ENCODE data around the gene CALML3. TPM values are rescaled to one million over a fixed set of nuclear protein-coding genes. Genes with fewer than 3 reads are reported as not detected.

CALML3 gene
- total RNA-seq, 2 experiments from 2014 or later, result not detected

DNA sequence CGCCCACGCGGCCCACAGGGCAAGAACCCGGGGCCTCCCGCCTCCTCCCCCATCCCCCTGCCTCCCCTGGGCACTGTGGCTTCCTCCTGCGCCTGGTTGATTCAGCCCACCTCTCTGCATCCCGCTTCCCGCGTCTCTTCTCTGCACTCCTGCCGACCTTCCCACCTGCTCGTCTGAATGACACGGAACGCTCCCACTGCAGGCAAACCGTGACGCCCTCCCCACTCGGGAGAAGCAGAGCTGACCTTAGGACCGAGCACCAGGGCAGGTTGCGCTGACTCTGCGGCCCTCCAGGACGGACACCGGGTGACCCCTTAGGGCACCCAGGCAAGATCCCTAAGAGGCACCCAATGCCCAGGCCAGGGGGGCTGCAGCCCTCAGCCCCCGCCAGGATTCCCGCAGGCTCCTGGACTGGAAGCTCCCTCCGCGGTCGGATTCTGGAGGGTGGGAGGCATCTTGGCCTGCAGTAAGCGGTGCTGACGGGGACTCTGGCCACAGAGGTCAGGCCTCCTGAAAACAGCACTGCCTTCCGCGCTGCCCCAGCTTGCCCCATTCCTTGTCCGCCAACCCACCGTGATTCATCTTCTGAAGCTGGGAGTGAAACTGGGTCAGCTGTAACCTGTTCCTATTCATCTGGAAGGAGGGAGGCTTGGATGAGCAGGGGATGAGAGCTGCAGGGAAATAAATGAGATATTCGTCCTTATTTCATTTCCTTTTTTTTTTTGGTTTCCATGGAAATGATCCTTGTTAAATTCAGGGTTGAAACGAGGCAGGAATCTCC is 990 bp downstream of the CALML3 start:
- TF ChIP-seq, protein P1, sequence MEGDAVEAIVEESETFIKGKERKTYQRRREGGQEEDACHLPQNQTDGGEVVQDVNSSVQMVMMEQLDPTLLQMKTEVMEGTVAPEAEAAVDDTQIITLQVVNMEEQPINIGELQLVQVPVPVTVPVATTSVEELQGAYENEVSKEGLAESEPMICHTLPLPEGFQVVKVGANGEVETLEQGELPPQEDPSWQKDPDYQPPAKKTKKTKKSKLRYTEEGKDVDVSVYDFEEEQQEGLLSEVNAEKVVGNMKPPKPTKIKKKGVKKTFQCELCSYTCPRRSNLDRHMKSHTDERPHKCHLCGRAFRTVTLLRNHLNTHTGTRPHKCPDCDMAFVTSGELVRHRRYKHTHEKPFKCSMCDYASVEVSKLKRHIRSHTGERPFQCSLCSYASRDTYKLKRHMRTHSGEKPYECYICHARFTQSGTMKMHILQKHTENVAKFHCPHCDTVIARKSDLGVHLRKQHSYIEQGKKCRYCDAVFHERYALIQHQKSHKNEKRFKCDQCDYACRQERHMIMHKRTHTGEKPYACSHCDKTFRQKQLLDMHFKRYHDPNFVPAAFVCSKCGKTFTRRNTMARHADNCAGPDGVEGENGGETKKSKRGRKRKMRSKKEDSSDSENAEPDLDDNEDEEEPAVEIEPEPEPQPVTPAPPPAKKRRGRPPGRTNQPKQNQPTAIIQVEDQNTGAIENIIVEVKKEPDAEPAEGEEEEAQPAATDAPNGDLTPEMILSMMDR (conservative IDR thresholded peaks at IDR 0.05; ENCODE audit: low read length), result no peak
- no peak for TF ChIP-seq EZH2phosphoT487 (IDR thresholded peaks at IDR 0.05; ENCODE audit: borderline replicate concordance, low read depth, low read length)
- POLR2A ChIA-PET, result no interaction called here
- H4K20me1 ChIP-seq (ENCODE audit: insufficient read depth, low read length), result no peaks in the 10 kb centered on the region
- no peak overlapping the region for H3K27ac ChIP-seq (ENCODE audit: low read depth, low read length, poor library complexity, severe bottlenecking)
- H3K79me2 ChIP-seq (ENCODE audit: insufficient read depth, low read depth, low read length), result no peaks in the 10 kb centered on the region
- H3K9me3 ChIP-seq (ENCODE audit: low read length), result no peaks in the 10 kb centered on the region
- intact Hi-C loops (cut with micrococcal nuclease; ENCODE audit: unreplicated experiment), result no loop called here
- no peak overlapping the region for H3K4me2 ChIP-seq (ENCODE audit: low read length)
- DNase-seq (ENCODE audit: low spot score), result no peak
- H3K4me1 ChIP-seq (ENCODE audit: insufficient read depth, low read length, poor library complexity, severe bottlenecking), result no peaks in the 10 kb centered on the region
- no peaks in the 10 kb centered on the region for H3K9me2 ChIP-seq (ENCODE audit: insufficient read depth, low read length)
- H3K4me3 ChIP-seq (ENCODE audit: low read depth, low read length, poor library complexity, severe bottlenecking), result no peak overlapping the region
- H3K36me3 ChIP-seq (ENCODE audit: insufficient read depth, low read length), result no peaks in the 10 kb centered on the region
- no TSS peak for BruUV-seq (replicated peaks)
- H2AFZ ChIP-seq (ENCODE audit: low read length), result no peak overlapping the region
- CTCF ChIA-PET (ENCODE audit: unreplicated experiment), result no interaction called here

DNA sequence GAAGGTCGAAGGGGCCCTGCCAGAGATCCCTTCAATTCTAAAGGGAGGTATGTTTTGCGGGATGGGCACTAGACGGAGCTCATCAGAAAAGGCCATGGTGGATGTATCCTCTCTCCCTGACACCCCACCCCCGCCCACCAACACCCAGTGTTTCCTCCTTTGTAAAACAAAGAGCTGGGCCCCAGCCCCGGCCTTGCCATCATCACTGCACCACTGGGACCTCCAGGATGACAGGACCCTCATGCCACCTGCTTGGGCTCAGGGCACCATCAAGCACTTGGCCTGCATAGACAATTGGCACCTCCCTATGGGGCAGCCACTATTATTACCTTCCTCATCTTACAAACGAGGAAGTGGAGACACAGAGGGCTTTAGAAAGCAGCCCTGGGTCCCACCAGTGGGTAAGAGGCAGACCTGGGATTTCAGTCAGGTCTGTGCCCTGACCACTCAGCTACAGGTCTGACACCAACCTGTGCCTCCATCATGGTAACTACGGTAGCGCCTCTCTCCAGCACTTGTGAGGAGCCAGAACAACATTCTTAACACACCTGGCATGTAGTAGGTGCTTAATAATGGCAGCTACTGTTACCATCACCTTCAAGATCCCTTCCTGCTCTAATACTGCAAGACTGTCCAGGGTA is 2.0 kb downstream of the CALML3 start:
- Histone ChIP-seq H3K4me2 (ENCODE audit: low read length) (no peak overlapping the region), H3K79me2 (ENCODE audit: insufficient read depth, low read depth, low read length) (no peaks in the 10 kb centered on the region), H3K36me3 (ENCODE audit: insufficient read depth, low read length) (no peaks in the 10 kb centered on the region), H3K4me3 (ENCODE audit: low read depth, low read length, poor library complexity, severe bottlenecking) (no peak overlapping the region), H3K27ac (ENCODE audit: low read depth, low read length, poor library complexity, severe bottlenecking) (no peak overlapping the region), H3K9me2 (ENCODE audit: insufficient read depth, low read length) (no peaks in the 10 kb centered on the region), H3K9me3 (ENCODE audit: low read length) (no peaks in the 10 kb centered on the region), H4K20me1 (ENCODE audit: insufficient read depth, low read length) (no peaks in the 10 kb centered on the region), H2AFZ (ENCODE audit: low read length) (no peak overlapping the region), H3K4me1 (ENCODE audit: insufficient read depth, low read length, poor library complexity, severe bottlenecking) (no peaks in the 10 kb centered on the region)
- ChIA-PET POLR2A (no interaction called here), CTCF (ENCODE audit: unreplicated experiment) (no interaction called here)
- TF ChIP-seq EZH2phosphoT487 (IDR thresholded peaks at IDR 0.05; ENCODE audit: borderline replicate concordance, low read depth, low read length), result no peak
- TF ChIP-seq, protein P1 (conservative IDR thresholded peaks at IDR 0.05; ENCODE audit: low read length), result no peak
- intact Hi-C loops (cut with micrococcal nuclease; ENCODE audit: unreplicated experiment), result no loop called here
- no peak for DNase-seq (ENCODE audit: low spot score)
- BruUV-seq (replicated peaks), result no TSS peak
